Superior temporal gyrus (tissue), 1 donor: ENCODE measurements around the gene PLSCR3.
"Not testable (repeated sequence)": the region's sequence is repeated elsewhere in the genome, so short reads cannot be mapped to it uniquely, and the experiment has no call there.

Source experiments
- DNase-seq: peaks from one replicate; pipeline ENCODE4 v3.0.0-alpha.2; 2016; ENCODE audit errors: extremely low spot score

Gene PLSCR3

DNA sequence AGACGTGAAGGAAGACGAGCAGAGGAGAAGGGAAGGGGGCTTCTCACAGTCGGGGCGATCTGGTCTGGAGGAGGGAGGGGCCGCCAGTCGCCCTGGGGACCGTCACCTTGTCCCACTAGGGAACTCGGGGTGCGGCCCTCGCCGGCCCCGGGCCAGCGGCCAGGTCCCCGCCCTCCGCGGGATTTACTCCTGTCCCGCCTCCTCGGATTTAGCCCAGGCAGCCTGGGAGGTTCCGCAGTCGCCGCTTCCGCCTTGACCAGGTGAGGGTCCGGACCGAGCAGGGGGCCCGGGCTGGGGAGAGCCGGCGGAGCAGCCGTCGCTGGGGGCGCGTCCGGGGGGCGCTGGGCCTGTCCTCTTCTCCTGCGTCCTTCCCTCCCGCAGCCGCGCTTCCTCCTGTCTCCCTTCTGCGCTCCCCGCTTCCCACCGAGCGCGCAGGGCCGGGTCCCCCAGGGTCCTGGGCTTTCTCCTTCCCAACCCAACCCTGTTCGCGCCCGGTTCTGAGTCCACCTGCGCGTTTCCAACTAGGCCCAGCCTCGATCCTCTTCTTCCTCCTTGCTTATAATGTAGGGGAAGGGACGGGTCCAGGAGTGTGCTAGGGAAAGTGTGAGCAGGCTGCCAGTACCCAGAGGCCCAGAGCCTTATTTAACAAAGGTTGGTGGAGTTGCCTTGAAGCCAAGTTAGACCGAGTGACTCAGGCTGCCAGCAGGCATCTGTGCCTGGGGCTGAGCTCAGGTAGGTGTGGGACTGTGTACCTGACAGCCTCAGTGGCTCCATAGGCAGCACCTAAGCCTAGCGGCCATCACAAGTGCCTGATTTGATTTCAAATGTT, 13.3 kb downstream of the PLSCR3 start, which contains the start of gene TNK1:
TSS of gene TNK1 (plus strand) at position 235 of the 829 bp plus-strand sequence. CDS start 1,838 bp downstream, outside the sequence.
- no peak for DNase-seq

DNA sequence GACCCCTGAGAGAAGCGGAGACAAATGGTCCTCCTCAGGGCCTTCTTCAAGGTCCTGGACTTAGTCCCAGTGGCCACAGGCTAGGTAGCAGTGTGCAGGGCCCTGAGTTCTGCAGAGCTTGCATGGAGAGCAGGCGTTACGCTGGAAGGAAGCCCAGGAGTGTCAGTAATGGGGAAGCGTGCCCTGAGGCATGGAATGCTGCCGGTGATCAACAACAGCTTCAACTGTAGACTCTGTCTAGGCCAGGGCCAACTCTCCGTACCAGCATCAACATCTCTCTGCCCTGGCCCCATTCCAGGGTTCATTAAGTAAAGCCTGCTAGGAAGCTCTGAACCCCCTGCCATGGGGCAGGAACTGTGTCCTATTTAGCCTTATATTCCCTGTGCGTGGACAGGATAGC, 14.0 kb downstream of the PLSCR3 start:
- DNase-seq: no peak

DNA sequence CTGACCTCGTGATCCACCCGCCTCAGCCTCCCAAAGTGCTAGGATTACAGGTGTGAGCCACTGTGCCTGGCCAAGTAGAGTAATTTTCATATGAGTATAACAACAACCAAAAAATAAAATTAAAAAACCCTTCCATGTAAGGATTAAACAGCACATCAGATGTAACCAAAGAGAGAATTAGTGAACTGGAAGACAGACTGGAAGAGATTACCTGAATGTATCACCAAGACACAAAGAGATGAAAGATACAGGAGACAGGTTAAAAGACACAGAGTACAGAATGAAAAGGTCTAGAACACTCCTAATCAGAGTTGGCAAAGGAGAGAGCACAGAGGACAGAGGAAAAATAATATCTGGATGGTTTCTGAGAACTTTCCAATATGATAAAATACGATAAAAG, 15.2 kb downstream of the PLSCR3 start:
- DNase-seq: no peak

DNA sequence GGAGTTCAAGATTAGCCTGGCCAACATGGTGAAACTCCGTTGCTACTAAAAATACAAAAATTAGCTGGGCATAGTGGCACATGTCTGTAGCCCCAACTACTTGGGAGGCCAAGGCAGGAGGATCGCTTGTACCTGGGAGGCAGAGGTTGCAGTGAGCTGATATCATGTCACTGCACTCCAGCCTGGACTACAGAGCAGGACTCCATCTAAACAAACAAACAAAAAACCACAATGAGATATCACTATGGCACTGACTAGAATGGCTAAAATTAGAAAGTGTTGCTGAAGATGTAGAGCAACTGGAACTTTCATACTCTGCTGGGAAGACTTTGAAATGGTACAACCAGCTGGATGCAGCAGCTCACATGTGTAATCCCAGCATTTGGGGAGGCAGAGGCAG, 20.0 kb downstream of the PLSCR3 start:
- no peak for DNase-seq

DNA sequence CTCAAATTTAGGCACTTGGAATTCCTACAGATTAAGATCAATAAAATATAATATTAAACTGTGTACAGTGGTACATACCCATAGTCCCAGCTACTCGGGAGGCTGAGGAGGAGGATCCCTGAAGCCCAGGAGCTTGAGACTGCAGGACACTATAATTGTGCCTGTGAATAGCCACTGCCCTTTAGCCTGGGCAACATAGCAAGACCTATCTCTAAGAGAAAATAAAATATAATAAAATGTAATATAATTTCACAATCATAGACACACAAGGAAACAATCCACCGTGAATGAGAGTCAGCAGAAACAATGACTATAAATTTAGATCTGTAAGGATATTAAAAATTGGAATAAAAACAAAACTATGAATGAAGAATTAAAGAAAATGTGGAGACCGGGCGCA, 23.5 kb downstream of the PLSCR3 start:
- DNase-seq: no peak

DNA sequence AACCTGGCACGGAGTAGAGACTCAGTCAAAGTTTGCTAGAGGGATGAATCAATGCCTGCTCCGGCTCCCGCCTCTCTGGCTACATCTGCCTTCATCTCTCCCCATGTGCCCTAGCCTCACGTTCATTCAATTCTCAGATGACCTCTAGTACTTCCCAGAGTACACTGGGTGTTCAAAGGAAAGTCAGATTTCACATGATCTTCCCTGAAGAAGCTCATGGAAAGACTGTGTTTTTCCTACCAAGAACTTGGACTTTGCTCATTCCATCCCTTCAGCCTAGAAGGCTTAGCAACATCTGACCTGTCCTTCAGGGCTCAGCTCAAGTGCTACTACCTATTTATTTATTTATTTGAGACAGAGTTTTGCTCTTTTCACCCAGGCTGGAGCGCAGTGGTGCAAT, 24.5 kb downstream of the PLSCR3 start:
- DNase-seq: no peak

DNA sequence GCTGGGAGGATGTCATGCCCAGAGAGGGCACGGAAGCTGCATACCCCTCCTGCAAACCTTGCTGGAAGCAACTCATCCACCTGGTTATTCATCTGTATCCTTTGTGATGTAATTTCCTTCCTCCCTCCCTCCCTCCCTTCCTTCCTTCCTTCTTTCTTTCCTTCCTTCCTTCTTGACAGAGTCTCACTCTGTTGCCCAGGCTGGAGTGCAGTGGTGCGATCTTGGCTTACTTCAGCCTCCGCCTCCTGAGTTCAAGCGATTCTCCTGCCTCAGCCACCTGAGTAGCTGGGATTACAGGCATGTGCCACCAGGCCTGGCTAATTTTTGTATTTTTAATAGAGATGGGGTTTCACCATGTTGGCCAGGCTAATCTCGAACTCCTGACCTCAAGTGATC, 25.7 kb downstream of the PLSCR3 start:
- DNase-seq: not testable (repeated sequence)

DNA sequence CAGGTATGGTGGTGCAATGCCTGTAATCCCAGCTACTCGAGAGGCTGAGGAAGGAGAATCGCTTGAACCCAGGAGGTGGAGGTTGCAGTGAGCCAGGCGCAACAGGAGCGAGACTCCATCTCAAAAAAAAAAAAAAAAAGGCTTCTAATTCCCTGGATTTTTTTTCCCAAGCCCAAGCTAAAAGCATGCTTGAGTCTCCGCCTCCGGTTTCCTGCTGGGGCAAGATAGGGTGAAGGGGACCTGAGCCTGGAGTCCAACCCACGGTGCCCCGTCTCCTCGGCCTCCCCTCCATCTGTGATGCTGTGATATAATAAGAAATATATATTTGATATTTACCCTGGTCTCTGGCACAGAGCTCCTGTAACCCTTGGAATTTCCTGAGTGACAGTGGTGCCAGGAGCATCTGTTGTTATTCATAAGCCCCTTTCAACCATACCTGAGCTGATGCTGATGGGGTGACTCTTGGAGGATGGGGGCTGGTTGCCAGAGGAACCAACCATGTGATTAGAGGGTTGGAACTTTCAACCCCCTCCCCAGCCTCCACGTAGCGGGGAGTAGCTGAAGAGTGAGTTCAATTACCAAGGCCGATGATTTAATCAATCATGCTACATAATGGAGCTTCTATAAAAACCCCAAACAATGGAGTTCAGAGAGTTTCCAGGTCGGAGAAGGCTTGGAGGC, 26.3 kb downstream of the PLSCR3 start:
- DNase-seq: no peak

DNA sequence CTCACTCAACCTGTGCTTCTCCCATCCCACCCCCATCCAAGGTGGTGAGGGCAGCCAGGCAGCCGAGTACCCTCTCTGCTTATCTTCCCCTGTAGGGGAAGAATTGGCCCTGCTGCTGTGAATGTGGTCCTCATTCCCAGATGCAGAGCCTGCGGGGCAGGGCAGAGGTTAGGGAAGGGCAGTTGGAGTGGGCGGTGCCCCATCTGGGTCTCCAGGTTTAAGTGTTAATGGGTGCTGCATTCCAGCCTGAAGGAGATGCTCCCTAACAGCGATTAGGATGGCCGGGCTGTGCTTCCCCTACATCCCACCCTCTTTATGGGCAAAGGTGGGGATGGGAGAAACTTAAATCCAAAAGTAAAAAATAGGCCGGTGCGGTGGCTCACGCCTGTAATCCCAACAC, 27.2 kb downstream of the PLSCR3 start:
- no peak for DNase-seq

DNA sequence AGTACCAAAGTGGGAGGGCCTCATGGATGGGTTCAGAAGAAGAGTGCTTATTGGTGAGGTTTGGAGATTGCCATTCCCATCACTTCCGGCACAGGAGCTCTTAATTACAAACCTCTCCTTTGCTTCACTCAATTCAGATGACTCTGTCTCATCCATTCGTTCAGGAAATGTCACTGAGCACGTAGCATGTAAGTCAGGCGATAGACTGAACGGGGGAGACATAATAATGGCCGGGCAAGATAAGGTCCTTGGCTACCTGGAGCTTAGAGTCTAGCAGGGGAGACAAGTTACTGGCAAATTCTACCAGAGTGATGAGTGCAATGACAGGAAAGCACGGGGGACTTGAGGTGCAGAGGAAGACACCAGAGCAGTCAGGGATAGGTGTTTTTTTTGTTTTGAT, 28.4 kb downstream of the PLSCR3 start:
- not testable (repeated sequence) for DNase-seq

DNA sequence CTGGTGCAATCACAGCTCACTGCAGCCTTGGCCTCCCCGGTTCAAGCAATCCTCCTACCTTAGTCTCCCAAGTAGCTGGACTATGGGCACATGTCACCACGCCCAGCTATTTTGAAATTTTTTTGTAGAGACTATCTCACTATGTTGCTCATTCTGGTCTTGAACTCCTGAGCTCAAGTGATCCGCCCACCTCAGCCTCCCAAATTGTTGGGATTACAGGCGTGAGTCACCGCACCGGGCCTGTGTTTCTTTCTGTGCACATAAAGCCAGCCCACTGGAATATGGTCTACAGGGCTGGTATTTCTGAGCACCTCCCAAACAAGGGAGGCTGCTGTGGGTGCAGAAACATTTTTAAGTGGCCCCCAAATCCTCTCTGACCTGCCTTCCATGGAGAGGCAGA, 31.0 kb downstream of the PLSCR3 start:
- DNase-seq: no peak

DNA sequence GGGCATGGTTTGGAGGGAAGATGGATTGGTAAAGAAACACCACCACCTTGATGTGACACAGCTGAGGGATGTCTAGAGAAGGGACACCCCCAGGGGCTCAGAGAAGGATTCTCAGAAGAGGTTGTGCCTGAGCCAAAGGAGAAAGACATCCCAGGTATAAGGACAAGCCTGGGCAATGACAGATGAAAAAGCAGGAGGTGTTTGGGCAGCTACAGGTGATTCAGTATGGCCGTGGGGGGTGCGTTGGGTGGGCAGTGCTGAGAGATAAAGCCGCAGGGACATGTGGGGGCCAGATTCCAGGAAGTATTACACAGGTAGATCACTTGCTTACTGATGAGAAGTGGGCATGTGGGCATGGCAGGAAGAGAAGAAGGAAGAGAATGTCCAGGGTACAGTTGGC, 32.4 kb downstream of the PLSCR3 start:
- no peak for DNase-seq

DNA sequence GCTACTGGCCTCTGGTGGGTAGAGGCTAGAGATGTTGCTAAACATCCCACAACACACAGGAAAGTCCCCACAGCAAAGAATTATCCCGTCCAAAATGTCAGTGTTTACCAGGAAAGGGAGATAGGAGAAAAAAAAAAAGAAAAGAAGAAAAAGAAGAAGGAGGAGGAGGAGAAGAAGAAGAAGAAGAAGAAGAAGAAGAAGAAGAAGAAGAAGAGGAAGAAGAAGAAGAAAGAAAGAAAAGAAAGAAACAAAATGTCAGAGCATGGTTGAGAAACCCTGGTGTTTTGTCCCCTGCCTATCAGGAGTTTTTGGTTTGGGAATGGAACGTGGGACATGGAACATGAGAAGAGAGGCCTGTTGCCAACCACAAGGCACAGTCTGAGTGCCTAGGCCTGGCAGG, 36.9 kb downstream of the PLSCR3 start:
- no peak for DNase-seq

DNA sequence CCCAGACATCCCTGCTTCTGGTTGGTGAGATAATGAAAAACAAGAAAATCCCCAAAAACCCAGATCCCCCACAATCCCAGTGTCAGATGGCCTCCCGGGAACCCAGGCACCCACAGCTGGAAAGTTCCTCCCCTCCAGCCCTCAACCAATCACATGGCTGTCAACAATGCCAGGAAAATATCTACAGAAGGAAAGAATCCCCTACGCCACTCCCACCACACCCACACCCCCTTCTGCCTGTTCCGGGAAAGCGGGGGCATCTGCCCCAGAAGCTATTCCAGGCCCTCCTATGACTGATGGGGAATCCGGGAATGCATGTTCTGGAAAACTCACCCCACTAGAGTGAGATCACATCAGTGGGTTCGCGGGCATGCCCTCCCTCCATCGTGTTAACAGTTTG, 37.6 kb downstream of the PLSCR3 start:
- no peak for DNase-seq

DNA sequence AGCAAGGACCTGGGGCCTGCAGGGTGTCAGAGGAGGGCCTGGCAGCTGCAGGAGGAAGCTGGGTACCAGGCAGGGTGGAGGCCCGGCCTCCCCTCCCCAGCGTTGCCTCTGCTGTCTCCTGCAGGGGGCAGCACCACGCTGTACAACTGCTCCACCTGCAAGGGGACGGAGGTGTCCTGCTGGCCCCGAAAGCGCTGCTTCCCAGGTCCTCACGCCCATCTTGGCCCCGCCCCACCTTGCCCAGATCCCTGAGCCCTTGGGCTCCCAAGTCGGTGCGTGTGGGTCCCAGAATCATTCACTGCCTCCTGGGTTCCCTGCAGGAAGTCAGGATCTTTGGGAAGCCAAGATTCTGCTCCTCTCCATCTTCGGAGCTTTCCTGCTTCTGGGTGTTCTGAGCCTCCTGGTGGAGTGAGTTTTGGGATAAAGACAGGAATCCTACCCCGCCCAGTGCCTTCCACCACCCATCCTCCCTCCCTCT, 38.2 kb downstream of the PLSCR3 start:
- peak; percentile 79 for DNase-seq

DNA sequence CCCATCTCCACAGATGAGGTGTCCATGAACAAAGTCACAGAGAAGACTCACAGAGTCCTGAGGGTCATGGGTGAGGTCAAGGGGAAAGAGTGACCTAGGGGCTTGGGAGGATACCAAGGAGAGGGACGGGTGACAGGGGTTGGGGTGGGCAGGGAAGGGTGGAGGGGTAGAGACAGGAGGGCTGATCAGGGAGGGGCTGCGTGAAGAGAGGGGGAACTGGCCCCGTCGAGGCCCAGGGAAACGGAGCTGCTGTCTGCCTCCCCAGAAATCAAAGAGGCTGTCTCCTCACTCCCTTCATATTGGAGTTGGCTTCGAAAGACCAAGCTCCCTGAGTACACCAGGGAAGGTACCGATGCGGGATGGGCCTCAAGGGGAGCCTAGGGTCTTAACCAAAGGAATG, 38.8 kb downstream of the PLSCR3 start:
- DNase-seq: no peak

DNA sequence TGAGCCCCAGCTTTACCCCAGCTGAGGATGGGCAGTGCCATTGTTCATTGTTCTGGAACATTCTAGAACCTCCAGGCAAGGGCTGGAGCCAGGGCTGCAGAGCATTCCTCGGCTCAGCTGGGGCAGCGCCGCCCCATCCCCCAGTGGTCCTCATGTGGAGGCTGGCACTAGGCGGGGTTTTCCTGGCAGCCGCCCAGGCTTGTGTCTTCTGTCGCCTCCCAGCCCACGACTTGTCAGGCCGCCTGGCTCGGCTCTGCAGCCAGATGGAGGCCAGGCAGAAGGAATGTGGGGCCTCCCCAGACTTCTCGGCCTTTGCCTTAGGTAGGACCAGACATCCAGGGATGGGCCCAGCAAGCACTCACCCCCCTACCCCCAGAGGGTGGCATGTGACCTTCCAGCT, 39.3 kb downstream of the PLSCR3 start, which contains the start of gene TMEM95:
TSS of gene TMEM95 (plus strand) at position 104 of the 400 bp plus-strand sequence. CDS start at position 153, 49 bp downstream.
- peak; percentile 78 for DNase-seq

DNA sequence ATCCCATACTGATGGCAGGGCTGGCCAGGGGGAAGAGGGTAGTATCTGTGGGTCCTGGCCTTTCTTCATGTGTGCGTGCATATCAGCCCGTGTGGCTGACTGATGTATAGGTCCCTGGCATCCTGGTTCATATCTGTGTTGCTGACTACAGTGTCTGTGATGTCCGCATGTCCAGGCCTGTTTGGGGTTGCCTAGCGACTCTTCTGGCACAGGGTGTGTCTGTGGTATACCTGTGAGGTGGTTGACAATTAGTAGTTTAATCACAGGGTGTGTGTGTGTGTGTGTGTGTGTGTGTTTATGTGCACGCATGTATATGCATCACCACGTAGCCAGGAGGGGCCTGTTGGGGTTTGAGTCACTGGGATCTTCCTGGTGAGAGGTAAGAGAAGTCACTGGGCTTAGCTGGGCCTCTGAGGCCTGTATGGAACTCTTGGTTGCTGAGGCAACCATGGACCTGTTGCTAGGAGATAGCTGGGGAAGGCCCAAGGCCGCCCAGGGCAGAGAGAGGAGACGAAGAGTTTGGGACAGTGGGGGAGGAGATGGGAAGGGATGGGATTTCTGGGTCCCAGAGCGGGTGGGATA, 40.0 kb downstream of the PLSCR3 start:
- DNase-seq: peak; percentile 15

DNA sequence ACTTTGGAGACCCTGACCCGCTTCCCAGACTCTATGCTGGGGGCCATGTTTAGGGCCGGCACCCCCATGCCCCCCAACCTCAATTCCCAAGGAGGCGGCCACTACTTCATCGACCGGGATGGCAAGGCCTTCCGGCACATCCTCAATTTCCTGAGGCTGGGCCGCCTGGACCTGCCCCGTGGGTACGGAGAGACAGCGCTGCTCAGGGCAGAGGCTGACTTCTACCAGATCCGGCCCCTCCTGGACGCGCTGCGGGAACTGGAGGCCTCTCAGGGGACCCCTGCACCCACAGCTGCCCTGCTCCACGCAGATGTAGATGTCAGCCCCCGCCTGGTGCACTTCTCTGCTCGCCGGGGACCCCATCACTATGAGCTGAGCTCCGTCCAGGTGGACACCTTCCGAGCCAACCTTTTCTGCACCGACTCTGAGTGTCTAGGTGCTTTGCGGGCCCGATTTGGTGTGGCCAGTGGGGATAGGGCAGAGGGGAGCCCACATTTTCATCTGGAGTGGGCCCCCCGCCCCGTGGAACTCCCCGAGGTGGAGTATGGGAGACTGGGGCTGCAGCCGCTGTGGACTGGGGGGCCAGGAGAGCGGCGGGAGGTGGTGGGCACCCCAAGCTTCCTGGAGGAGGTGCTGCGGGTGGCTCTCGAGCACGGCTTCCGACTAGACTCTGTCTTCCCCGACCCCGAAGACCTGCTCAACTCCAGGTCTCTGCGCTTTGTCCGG, 41.3 kb downstream of the PLSCR3 start:
- no peak for DNase-seq

DNA sequence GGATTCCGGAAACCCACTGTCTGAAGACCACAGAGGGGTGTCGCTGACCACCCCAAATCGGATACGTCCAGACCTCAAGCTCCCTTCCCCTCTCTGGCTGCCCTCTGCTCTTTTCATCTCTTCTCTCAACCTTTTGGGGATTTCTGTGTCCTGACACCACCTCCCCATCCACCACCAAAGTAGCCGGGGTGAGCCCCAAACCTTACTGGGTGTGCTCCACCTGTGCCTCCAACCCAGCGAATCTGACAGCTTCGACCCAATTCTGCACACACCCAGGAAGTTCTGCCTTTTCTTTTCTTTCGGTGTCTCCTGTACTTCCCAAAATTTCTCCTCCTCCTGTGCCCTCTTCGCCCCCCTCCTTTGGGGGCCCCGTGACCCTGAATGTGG, 41.8 kb downstream of the PLSCR3 start:
- no peak for DNase-seq

DNA sequence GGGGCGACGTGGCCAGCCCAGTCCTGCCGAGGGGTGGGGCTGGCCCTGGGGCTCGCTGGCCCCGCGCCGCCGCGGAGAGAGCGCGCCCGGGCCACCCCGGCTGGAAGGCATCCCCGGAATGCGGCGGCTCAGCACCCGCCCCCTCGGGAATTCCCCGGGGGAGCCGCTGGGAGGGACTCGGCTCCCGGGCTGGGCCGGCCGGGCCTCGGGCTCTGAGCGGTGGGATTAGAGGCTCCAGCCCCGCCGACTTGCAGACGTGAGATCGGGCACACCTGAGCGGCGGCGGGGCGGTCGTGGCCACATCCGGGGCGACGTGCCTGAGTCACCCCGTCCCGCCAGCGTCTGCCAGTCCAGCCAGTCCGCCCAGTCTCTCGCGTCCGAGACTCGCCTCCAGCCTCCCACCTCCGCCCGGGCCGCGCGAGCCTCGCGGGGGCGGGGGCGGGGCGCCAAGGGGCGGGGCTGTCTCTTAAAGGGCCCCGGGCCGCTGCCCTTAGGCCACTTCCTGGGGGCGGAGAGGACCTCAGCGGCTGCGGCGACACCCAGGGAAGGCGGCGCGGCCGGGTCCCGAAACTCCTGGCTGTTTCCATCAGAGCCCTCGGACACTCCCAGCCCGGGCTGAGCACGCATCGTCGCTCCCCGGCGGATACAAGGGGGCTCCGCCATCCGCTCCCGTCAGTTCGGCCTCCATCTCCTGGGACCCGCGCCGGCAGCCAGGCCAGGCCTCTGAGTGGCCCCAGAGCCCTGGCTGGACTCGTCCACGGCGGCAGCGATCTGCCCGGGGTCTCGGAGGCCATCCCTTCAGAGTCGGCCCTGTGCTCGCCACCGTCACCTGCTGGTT, 42.4 kb downstream of the PLSCR3 start, which contains the start of gene KCTD11:
TSS of gene KCTD11 (plus strand) at position 498 of the 838 bp plus-strand sequence.
- peak; percentile 75 for DNase-seq
